Measurements from ENCODE around the gene SMAD4. TPM values are rescaled to one million over a fixed set of nuclear protein-coding genes. Genes with fewer than 3 reads are reported as not detected.

Gene SMAD4
- total RNA-seq, 1 experiment from 2014 or later, result 61.3 TPM

GRCh38 chr18:51078026-51078425, 48.0 kb downstream of the SMAD4 start:
- Histone ChIP-seq H3K9me3 (ENCODE audit: control insufficient read depth, insufficient read depth, low read depth, low read length) (no peaks in the 10 kb centered on the region), H3K27me3 (ENCODE audit: control insufficient read depth, insufficient read depth, low read length) (no peaks in the 10 kb centered on the region), H3K4me1 (ENCODE audit: control insufficient read depth, insufficient read depth, low read length) (no peaks in the 10 kb centered on the region), H3K4me3 (ENCODE audit: low read depth in 2 of 2, low read length in 2 of 2) (no peak overlapping the region), H3K36me3 (ENCODE audit: control insufficient read depth, insufficient read depth, low read length) (peaks cover 13% of the 10 kb centered on the region), H3K27ac (ENCODE audit: low read length) (no peak overlapping the region)
- POLR2A ChIA-PET, result no interaction called here
- TF ChIP-seq REST (IDR thresholded peaks at IDR 0.05; ENCODE audit: insufficient read depth in 1 of 2, low read depth in 2 of 2, low read length in 1 of 2) (no peak), POLR2AphosphoS5 (IDR thresholded peaks at IDR 0.05; ENCODE audit: low read depth, low read length) (no peak), TCF7L2 (IDR thresholded peaks at IDR 0.05; ENCODE audit: low read depth, low read length) (no peak), SIN3A (IDR thresholded peaks at IDR 0.05; ENCODE audit: borderline replicate concordance, insufficient read depth, low read depth, low read length) (no peak)
- TF ChIP-seq, protein P1, sequence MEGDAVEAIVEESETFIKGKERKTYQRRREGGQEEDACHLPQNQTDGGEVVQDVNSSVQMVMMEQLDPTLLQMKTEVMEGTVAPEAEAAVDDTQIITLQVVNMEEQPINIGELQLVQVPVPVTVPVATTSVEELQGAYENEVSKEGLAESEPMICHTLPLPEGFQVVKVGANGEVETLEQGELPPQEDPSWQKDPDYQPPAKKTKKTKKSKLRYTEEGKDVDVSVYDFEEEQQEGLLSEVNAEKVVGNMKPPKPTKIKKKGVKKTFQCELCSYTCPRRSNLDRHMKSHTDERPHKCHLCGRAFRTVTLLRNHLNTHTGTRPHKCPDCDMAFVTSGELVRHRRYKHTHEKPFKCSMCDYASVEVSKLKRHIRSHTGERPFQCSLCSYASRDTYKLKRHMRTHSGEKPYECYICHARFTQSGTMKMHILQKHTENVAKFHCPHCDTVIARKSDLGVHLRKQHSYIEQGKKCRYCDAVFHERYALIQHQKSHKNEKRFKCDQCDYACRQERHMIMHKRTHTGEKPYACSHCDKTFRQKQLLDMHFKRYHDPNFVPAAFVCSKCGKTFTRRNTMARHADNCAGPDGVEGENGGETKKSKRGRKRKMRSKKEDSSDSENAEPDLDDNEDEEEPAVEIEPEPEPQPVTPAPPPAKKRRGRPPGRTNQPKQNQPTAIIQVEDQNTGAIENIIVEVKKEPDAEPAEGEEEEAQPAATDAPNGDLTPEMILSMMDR (IDR thresholded peaks at IDR 0.05), result no peak
- CTCF ChIA-PET, result no interaction called here
- ATAC-seq, result no peak
- no peak for DNase-seq (ENCODE audit: low read depth, low spot score)
- in situ Hi-C loops (cut with HindIII; ENCODE audit: low pct_unique_long_range_greater_than_20kb, low sequenced_read_pairs), result no loop called here
- BruUV-seq (replicated peaks), result no TSS peak
- intact Hi-C loops (cut with micrococcal nuclease; ENCODE audit: unreplicated experiment), result no loop called here

- DNase-seq (ENCODE audit: low read depth, low spot score) (no peak), ATAC-seq (no peak)
- ChIA-PET CTCF (no interaction called here), POLR2A (no interaction called here)
- H3K9me3 ChIP-seq (ENCODE audit: control insufficient read depth, insufficient read depth, low read depth, low read length), result no peaks in the 10 kb centered on the region
- in situ Hi-C loops (cut with HindIII; ENCODE audit: low pct_unique_long_range_greater_than_20kb, low sequenced_read_pairs) (no loop called here), intact Hi-C loops (cut with micrococcal nuclease; ENCODE audit: unreplicated experiment) (no loop called here)
- TF ChIP-seq REST (IDR thresholded peaks at IDR 0.05; ENCODE audit: insufficient read depth in 1 of 2, low read depth in 2 of 2, low read length in 1 of 2) (no peak), TCF7L2 (IDR thresholded peaks at IDR 0.05; ENCODE audit: low read depth, low read length) (no peak), SIN3A (IDR thresholded peaks at IDR 0.05; ENCODE audit: borderline replicate concordance, insufficient read depth, low read depth, low read length) (no peak), POLR2AphosphoS5 (IDR thresholded peaks at IDR 0.05; ENCODE audit: low read depth, low read length) (no peak)
- TF ChIP-seq, protein P1 (IDR thresholded peaks at IDR 0.05), result no peak
- H3K4me1 ChIP-seq (ENCODE audit: control insufficient read depth, insufficient read depth, low read length), result no peaks in the 10 kb centered on the region
- H3K4me3 ChIP-seq (ENCODE audit: low read depth in 2 of 2, low read length in 2 of 2), result no peak overlapping the region
- no peaks in the 10 kb centered on the region for H3K27me3 ChIP-seq (ENCODE audit: control insufficient read depth, insufficient read depth, low read length)
- peaks cover 13% of the 10 kb centered on the region for H3K36me3 ChIP-seq (ENCODE audit: control insufficient read depth, insufficient read depth, low read length)
- no peak overlapping the region for H3K27ac ChIP-seq (ENCODE audit: low read length)
- no TSS peak for BruUV-seq (replicated peaks)
Observed at GRCh38 chr18:51082571-51083267, 52.7 kb downstream of the SMAD4 start.
